ENCODE measurements around the gene TNP2. TPM values are rescaled to one million over a fixed set of nuclear protein-coding genes. Genes with fewer than 3 reads are reported as not detected.
"Not testable (repeated sequence)": the region's sequence is repeated elsewhere in the genome, so short reads cannot be mapped to it uniquely, and the experiment has no call there.

TNP2 gene
- total and polyA plus RNA-seq, 7 donors: not detected

DNA sequence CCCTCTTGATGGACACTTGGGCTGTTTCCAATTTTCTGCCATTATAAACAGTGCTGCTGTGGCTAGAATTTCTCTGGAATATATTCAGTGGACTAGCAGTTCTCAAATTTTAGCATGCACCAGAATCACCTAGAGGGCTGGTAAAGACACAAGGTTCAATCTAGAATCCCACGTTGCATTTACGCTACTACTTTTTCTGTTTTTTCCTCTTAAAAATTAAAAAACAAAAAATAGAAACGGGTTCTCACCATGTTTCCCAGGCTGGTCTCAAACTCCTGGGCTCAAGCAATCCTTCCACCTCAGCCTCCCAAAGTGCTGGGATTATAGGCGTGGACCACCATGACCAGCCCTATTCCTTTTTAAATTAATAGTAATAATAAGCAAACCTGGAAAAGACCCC, 26.5 kb upstream of the TNP2 start:
- H3K27ac ChIP-seq: no peak overlapping the region
- no peak for DNase-seq
- peaks cover 12% of the 10 kb centered on the region for H3K4me1 ChIP-seq
- no peaks in the 10 kb centered on the region for H3K36me3 ChIP-seq (ENCODE audit: insufficient read depth in 1 of 2, low read depth in 1 of 2)
- no peak for ATAC-seq
- H3K27me3 ChIP-seq (ENCODE audit: insufficient read depth in 3 of 3, low read length in 2 of 3): no peaks in the 10 kb centered on the region
- no peak overlapping the region for H3K4me3 ChIP-seq
- H3K9me3 ChIP-seq: no peaks in the 10 kb centered on the region
- TF ChIP-seq, protein P1, sequence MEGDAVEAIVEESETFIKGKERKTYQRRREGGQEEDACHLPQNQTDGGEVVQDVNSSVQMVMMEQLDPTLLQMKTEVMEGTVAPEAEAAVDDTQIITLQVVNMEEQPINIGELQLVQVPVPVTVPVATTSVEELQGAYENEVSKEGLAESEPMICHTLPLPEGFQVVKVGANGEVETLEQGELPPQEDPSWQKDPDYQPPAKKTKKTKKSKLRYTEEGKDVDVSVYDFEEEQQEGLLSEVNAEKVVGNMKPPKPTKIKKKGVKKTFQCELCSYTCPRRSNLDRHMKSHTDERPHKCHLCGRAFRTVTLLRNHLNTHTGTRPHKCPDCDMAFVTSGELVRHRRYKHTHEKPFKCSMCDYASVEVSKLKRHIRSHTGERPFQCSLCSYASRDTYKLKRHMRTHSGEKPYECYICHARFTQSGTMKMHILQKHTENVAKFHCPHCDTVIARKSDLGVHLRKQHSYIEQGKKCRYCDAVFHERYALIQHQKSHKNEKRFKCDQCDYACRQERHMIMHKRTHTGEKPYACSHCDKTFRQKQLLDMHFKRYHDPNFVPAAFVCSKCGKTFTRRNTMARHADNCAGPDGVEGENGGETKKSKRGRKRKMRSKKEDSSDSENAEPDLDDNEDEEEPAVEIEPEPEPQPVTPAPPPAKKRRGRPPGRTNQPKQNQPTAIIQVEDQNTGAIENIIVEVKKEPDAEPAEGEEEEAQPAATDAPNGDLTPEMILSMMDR (IDR thresholded peaks at IDR 0.05): no peak
- intact Hi-C loops (cut with DNase I): no loop called here
- 85 to 91% (median 86%) methylated on average over 4 of the region's 4 CpGs for WGBS, 3 donors

DNA sequence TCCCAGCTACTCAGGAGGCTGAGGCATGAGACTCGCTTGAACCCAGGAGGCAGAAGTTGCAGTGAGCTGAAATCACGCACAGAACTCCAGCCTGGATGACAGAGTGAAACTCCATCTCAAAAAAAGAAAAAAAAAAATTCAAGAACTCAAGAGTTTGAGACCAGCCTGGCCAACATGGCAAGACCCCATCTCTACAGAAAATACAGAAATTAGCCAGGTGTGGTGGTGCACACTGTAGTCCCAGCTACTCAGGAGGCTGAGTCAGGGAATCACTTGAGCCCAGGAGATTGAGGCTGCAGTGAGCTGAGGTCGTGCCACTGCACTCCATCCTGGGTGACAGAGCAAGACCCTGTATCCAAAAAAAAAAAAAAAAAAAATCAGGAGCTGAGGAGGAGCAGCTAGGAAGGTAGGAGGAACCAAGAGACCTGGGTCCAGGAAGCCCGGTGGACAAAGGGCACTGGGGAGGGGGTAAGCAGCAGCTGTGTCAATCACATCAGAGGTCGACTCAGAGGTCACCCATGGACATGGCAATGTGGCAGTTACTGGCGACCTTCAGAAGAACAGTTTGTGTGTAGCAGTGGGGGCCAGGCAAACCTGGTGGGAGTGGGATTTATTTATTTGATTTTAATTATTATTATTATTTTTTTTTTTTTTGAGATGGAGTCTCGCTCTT, 23.1 kb upstream of the TNP2 start:
- Histone ChIP-seq H3K27me3 (ENCODE audit: insufficient read depth in 3 of 3, low read length in 2 of 3) (no peaks in the 10 kb centered on the region), H3K4me1 (peaks cover 5% of the 10 kb centered on the region), H3K4me3 (no peak overlapping the region), H3K27ac (no peak overlapping the region), H3K36me3 (ENCODE audit: insufficient read depth in 1 of 2, low read depth in 1 of 2) (no peaks in the 10 kb centered on the region), H3K9me3 (no peaks in the 10 kb centered on the region)
- TF ChIP-seq, protein P1 (IDR thresholded peaks at IDR 0.05): no peak
- DNase-seq (no peak), ATAC-seq (no peak)
- 74 to 83% (median 83%) methylated on average over 7 of the region's 7 CpGs for WGBS, 3 donors
- intact Hi-C loops (cut with DNase I): no loop called here

DNA sequence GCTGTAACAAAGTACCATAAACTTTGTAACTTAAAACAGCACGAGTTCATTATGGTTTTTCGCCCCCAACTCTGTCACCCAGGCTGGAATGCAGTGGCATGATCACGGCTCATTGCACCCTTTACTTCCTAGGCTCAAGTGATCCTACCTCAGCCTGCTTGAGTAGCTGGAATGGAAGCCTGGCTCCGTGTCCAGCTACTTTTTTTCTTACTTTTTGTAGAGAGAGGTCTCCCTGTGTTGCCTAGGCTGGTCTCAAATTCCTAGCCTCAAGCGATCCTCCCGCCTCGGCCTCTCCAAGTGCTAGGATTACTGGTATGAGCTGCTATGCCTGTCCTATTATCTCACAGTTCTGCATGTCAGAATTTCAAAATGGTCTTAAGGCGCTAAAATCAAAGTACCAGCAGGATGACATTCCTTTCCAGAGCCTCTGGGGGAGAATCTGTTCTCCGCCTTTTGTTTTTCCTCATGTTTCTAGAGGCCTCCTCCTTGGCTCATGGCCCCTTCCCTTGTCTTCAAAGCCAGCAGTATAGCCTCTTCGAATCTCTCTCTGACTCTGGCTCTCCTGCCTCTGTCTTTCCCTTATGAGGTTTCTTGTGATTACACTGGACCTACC, 22.1 kb upstream of the TNP2 start:
- intact Hi-C loops (cut with DNase I): no loop called here
- TF ChIP-seq, protein P1 (IDR thresholded peaks at IDR 0.05): no peak
- Histone ChIP-seq H3K36me3 (ENCODE audit: insufficient read depth in 1 of 2, low read depth in 1 of 2) (no peaks in the 10 kb centered on the region), H3K27ac (no peak overlapping the region), H3K9me3 (no peaks in the 10 kb centered on the region), H3K4me3 (no peak overlapping the region), H3K27me3 (ENCODE audit: insufficient read depth in 3 of 3, low read length in 2 of 3) (no peaks in the 10 kb centered on the region), H3K4me1 (no peaks in the 10 kb centered on the region)
- no peak for ATAC-seq
- DNase-seq: no peak
- WGBS, 3 donors: 68 to 73% (median 72%) methylated on average over 10 of the region's 10 CpGs

DNA sequence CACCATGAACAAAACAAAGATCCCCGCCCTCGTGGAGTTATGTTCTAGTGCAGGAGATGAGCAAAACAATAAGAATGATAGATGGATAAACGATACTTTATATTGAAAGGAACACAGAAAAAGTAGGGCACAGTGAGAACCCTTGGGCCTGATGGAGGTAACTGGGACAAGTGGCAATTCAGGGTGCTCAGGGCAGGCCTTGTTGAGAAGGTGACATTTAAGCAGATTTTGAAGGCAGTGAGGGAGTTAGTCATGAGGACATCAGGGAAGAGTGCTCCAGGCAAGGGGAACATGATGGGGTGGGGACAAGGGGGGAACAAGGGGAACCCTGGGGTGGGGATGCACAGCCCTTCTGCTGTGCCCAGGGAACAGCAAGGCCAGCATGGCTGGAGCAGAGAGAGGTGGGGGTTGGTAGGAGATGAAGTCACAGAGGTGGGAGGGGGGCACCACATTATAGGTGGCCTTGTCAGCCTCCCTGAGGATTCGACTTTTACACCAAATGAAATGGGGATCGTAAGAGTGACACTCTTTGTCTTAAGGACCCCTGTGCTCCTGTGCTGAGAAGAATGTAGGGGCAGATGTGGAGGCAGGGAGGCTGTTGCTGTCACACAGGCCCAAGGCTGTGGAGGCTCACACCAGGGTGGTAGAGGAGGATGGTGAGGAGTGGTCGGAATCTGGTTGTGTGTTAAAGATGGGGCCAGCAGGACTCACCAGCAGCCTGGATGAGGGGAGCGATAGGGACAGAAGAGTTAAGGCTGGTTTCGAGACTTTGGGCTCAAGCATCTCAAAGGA, 21.2 kb upstream of the TNP2 start:
- ATAC-seq: no peak
- DNase-seq: no peak
- H3K4me1 ChIP-seq: no peaks in the 10 kb centered on the region
- TF ChIP-seq, protein P1 (IDR thresholded peaks at IDR 0.05): no peak
- H3K36me3 ChIP-seq (ENCODE audit: insufficient read depth in 1 of 2, low read depth in 1 of 2): no peaks in the 10 kb centered on the region
- no peaks in the 10 kb centered on the region for H3K9me3 ChIP-seq
- H3K27me3 ChIP-seq (ENCODE audit: insufficient read depth in 3 of 3, low read length in 2 of 3): no peaks in the 10 kb centered on the region
- H3K27ac ChIP-seq: no peak overlapping the region
- WGBS, 3 donors: 90 to 96% (median 94%) methylated on average over 8 of the region's 8 CpGs
- H3K4me3 ChIP-seq: no peak overlapping the region
- intact Hi-C loops (cut with DNase I): no loop called here

DNA sequence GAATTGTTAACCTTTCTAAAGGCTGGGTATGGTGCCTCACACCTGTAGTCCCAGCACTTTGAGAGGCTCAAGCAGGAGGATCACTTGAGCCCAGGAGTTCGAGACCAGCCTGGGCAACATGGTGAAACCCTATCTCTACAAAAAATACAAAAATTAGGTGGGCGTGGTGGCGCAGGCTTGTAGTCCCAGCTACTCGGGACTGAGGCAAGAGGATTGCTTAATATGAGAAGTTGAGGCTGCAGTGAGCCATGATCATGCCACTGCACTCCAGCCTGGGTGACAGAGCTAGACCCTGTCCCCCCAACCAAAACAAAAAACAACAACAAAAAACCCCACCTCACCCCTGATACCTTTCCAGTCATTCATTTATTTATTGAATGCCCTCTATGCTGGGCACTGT, 20.6 kb upstream of the TNP2 start:
- intact Hi-C loops (cut with DNase I); ATAC-seq; H3K4me3 ChIP-seq; H3K36me3 ChIP-seq (ENCODE audit: insufficient read depth in 1 of 2, low read depth in 1 of 2); DNase-seq; H3K27ac ChIP-seq; H3K4me1 ChIP-seq; H3K9me3 ChIP-seq; H3K27me3 ChIP-seq (ENCODE audit: insufficient read depth in 3 of 3, low read length in 2 of 3): not testable (repeated sequence)
- 87 to 91% (median 89%) methylated on average over 4 of the region's 4 CpGs for WGBS, 3 donors
